Suprapubic skin (tissue), 4 donors: Measurements from ENCODE around the gene NRSN2.

ENCODE experiments used
- POLR2A ChIP-seq, 2 donors: fragments of 450-650 bp; IDR thresholded peaks; one replicate each; pipeline ENCODE4 v1.6.1; 2017; ENCODE audit warnings: antibody characterized with exemption in 2 of 2, mild to moderate bottlenecking in 2 of 2, moderate library complexity in 2 of 2
- POLR2AphosphoS5 ChIP-seq, 3 donors: sonication (generic); formaldehyde crosslinking; IDR thresholded peaks; one replicate each; pipeline ENCODE4 v1.6.1; 2017; ENCODE audit warnings: antibody characterized with exemption in 3 of 3
- TF ChIP-seq, protein P1 (sequence below), 2 donors: fragments of 200-600 bp in 1 of 2; fragments of 450-650 bp in 1 of 2; sonication (generic) in 1 of 2; IDR thresholded peaks; one replicate each; pipeline ENCODE4 v1.5.1; 2016 to 2019; ENCODE audit warnings: antibody characterized with exemption in 2 of 2, mild to moderate bottlenecking in 1 of 2, moderate library complexity in 1 of 2

DNA sequence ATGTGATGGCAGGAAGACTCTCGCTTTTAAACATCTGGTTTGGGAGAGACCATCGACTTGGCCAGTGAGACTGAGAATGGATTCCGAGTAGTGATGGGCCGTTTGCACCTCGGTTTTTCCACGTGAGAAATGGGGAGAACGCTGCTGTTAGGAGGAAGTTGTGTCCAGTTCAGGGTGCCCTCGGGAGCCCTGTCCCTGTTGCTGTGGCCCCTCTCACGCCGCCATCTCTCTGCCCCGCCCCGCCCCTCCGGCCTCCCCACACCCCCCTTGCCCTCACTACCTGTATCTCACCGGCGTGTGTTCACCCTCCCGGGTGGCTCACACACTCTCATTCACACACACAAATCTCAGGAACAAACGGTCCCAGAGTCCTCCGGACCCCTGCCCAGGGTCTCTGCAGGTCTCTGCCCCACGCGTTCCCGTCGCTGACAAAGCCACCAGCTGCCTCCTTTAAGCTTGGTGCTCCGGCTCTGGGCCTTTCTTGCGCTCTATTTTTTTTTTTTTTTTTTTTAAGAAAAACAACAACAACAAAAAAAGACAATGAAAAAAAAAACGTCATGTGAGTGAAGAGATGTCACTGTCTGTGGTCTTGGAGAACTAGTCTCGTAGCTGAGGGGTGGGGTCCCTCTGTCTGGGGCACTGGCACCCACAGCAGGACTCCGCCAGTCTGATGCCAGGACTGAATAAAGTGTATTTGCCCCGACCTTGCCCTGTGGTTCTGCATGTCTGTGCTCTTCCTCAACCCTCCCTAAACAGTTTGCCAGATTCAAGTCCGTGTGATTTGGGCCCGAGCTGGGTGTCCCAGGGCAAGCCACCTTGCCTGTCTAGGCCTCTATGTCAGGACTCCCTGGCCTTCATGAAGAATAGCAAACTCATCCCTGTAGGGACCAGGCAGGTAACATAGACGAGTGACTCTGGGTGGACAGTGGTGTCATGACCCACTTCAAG lies 18.6 kb upstream of the NRSN2 start:
- TF ChIP-seq POLR2A (IDR thresholded peaks at IDR 0.05) (no peak), POLR2AphosphoS5 (IDR thresholded peaks at IDR 0.05) (no peak)
- TF ChIP-seq, protein P1, sequence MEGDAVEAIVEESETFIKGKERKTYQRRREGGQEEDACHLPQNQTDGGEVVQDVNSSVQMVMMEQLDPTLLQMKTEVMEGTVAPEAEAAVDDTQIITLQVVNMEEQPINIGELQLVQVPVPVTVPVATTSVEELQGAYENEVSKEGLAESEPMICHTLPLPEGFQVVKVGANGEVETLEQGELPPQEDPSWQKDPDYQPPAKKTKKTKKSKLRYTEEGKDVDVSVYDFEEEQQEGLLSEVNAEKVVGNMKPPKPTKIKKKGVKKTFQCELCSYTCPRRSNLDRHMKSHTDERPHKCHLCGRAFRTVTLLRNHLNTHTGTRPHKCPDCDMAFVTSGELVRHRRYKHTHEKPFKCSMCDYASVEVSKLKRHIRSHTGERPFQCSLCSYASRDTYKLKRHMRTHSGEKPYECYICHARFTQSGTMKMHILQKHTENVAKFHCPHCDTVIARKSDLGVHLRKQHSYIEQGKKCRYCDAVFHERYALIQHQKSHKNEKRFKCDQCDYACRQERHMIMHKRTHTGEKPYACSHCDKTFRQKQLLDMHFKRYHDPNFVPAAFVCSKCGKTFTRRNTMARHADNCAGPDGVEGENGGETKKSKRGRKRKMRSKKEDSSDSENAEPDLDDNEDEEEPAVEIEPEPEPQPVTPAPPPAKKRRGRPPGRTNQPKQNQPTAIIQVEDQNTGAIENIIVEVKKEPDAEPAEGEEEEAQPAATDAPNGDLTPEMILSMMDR (IDR thresholded peaks at IDR 0.05) = no peak
